Measurements from ENCODE around the gene SERPINA3.

- TF ChIP-seq, protein P1, sequence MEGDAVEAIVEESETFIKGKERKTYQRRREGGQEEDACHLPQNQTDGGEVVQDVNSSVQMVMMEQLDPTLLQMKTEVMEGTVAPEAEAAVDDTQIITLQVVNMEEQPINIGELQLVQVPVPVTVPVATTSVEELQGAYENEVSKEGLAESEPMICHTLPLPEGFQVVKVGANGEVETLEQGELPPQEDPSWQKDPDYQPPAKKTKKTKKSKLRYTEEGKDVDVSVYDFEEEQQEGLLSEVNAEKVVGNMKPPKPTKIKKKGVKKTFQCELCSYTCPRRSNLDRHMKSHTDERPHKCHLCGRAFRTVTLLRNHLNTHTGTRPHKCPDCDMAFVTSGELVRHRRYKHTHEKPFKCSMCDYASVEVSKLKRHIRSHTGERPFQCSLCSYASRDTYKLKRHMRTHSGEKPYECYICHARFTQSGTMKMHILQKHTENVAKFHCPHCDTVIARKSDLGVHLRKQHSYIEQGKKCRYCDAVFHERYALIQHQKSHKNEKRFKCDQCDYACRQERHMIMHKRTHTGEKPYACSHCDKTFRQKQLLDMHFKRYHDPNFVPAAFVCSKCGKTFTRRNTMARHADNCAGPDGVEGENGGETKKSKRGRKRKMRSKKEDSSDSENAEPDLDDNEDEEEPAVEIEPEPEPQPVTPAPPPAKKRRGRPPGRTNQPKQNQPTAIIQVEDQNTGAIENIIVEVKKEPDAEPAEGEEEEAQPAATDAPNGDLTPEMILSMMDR (IDR thresholded peaks at IDR 0.05): no peak
- no peak for TF ChIP-seq POLR2A (IDR thresholded peaks at IDR 0.05)
Observed at GRCh38 chr14:94615823-94616570, 3.8 kb downstream of the SERPINA3 start.

All from testis (tissue), 2 donors.